ENCODE results near the gene SECTM1. TPM values are rescaled to one million over a fixed set of nuclear protein-coding genes. Genes with fewer than 3 reads are reported as not detected.

The SECTM1 gene
- total RNA-seq, 6 experiments from 2014 or later = 3.9 to 7.4 (median 5.8) TPM

GRCh38 chr17:82320140-82320840 is 13.3 kb downstream of the SECTM1 start:
- Histone ChIP-seq H3K4me1 (peaks cover 0 to 7% (median 0%) of the 10 kb centered on the region in 4 donors), H3K27ac (no peak overlapping the region), H3K27me3 (no peaks in the 10 kb centered on the region), H3K4me3 (no peak overlapping the region), H3K9me3 (no peaks in the 10 kb centered on the region), H3K36me3 (no peaks in the 10 kb centered on the region)
- no peak for TF ChIP-seq POLR2A (IDR thresholded peaks at IDR 0.05)
- TF ChIP-seq, protein P1, sequence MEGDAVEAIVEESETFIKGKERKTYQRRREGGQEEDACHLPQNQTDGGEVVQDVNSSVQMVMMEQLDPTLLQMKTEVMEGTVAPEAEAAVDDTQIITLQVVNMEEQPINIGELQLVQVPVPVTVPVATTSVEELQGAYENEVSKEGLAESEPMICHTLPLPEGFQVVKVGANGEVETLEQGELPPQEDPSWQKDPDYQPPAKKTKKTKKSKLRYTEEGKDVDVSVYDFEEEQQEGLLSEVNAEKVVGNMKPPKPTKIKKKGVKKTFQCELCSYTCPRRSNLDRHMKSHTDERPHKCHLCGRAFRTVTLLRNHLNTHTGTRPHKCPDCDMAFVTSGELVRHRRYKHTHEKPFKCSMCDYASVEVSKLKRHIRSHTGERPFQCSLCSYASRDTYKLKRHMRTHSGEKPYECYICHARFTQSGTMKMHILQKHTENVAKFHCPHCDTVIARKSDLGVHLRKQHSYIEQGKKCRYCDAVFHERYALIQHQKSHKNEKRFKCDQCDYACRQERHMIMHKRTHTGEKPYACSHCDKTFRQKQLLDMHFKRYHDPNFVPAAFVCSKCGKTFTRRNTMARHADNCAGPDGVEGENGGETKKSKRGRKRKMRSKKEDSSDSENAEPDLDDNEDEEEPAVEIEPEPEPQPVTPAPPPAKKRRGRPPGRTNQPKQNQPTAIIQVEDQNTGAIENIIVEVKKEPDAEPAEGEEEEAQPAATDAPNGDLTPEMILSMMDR (IDR thresholded peaks at IDR 0.05) = no peak
- intact Hi-C loops (cut with DNase I) = loop anchor here in 1 of 2 donors (5.0 kb wide), 1 partner anchor 83 kb away; no protein-coding TSS in a partner anchor
- DNase-seq (peak in 1 of 3 donors; percentile 33), ATAC-seq (peak in 2 of 4 donors; percentile 12 to 17)
- WGBS (ENCODE audit: insufficient coverage, low coverage, low lambda C conversion rate, missing lambda C conversion rate) = 56% methylated on average over 10 of the region's 26 CpGs

DNA sequence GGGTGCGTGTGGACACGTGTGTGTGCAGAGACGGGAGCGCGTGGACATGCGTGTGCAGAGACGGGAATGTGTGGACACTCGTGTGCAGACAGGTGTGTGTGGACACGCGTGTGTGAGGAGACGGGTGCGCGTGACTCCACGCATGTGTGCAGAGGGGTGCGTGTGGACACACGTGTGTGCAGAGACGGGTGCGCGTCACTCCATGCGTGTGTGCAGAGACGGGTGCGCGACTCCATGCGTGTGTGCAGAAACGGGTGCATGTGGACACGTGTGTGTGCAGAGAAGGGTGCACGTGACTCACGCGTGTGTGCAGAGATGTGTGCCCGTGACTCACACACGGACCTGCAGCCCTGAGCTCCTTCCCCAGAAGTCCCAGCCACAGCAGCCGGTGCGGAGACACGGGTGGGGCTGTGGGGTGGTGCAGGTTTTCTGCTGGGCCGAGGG is 13.9 kb downstream of the SECTM1 start:
- intact Hi-C loops (cut with DNase I) = loop anchor here (5.0 kb wide), 1 partner anchor 82 kb away; no protein-coding TSS in a partner anchor
- TF ChIP-seq POLR2A (IDR thresholded peaks at IDR 0.05) = no peak
- TF ChIP-seq, protein P1 (IDR thresholded peaks at IDR 0.05) = no peak
- WGBS (ENCODE audit: insufficient coverage, low coverage, low lambda C conversion rate, missing lambda C conversion rate) = 90% methylated on average over 17 of the region's 35 CpGs
- no peak overlapping the region for H3K4me3 ChIP-seq
- no peaks in the 10 kb centered on the region for H3K36me3 ChIP-seq
- peaks cover 0 to under 1% (median 0%) of the 10 kb centered on the region in 4 donors for H3K4me1 ChIP-seq
- DNase-seq = no peak
- no peaks in the 10 kb centered on the region for H3K27me3 ChIP-seq
- ATAC-seq = no peak
- no peaks in the 10 kb centered on the region for H3K9me3 ChIP-seq
- H3K27ac ChIP-seq = no peak overlapping the region

GRCh38 chr17:82318772-82319606 is 14.6 kb downstream of the SECTM1 start:
- H3K27me3 ChIP-seq = no peaks in the 10 kb centered on the region
- whole genome bisulfite sequencing (ENCODE audit: insufficient coverage, low coverage, low lambda C conversion rate, missing lambda C conversion rate) = 94% methylated on average over 63 of the region's 76 CpGs
- H3K36me3 ChIP-seq = no peaks in the 10 kb centered on the region
- peak in 1 of 3 donors; percentile 14 for DNase-seq
- no peak for TF ChIP-seq POLR2A (IDR thresholded peaks at IDR 0.05)
- TF ChIP-seq, protein P1 (IDR thresholded peaks at IDR 0.05) = no peak
- intact Hi-C loops (cut with DNase I) = loop anchor here in 1 of 2 donors (5.0 kb wide), 1 partner anchor 82 kb away; no protein-coding TSS in a partner anchor
- no peak overlapping the region for H3K27ac ChIP-seq
- H3K9me3 ChIP-seq = no peaks in the 10 kb centered on the region
- no peak for ATAC-seq
- no peak overlapping the region for H3K4me3 ChIP-seq
- no peaks in the 10 kb centered on the region for H3K4me1 ChIP-seq

DNA sequence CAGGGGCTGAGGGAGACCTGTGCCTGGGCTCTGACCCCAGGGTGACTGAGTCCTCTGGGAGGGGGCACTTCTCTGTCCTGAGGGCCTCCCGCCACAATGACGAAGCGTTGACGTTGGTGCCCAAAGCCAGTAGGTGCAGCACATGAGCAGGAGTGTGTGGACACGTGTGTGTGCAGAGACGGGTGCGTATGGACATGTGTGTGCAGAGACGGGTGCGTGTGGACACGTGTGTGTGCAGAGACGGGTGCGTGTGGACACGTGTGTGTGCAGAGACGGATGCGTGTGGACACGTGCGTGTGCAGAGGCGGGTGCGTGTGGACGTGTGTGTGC is 15.4 kb downstream of the SECTM1 start:
- H3K27ac ChIP-seq = no peak overlapping the region
- H3K4me1 ChIP-seq = no peaks in the 10 kb centered on the region
- no peaks in the 10 kb centered on the region for H3K9me3 ChIP-seq
- ATAC-seq = no peak
- H3K4me3 ChIP-seq = no peak overlapping the region
- no peak for TF ChIP-seq POLR2A (IDR thresholded peaks at IDR 0.05)
- TF ChIP-seq, protein P1 (IDR thresholded peaks at IDR 0.05) = no peak
- WGBS (ENCODE audit: insufficient coverage, low coverage, low lambda C conversion rate, missing lambda C conversion rate) = 97% methylated on average over 14 of the region's 20 CpGs
- intact Hi-C loops (cut with DNase I) = loop anchor here in 1 of 2 donors (5.0 kb wide), 1 partner anchor 81 kb away; no protein-coding TSS in a partner anchor
- H3K36me3 ChIP-seq = no peaks in the 10 kb centered on the region
- no peaks in the 10 kb centered on the region for H3K27me3 ChIP-seq
- no peak for DNase-seq

Measured in right lobe of liver (tissue), 6 donors.